Left forelimb (tissue), 1 donor: ENCODE measurements around the gene RPS5.
A peak's percentile ranks its signal among the peaks of the same experiment; 100 is the strongest.
"Not testable (repeated sequence)": the region's sequence is repeated elsewhere in the genome, so short reads cannot be mapped to it uniquely, and the experiment has no call there.

Source experiments
- DNase-seq: peaks from one replicate; pipeline ENCODE4 v3.0.0-alpha.2; 2018; ENCODE audit warnings: low spot score

RPS5 gene

GRCh38 chr19:58386576-58387337 is at the start of gene RPS5:
RPS5 (plus strand) TSS chr19:58387269; CDS start chr19:58388138, 869 bp downstream.
- peak; percentile 96 for DNase-seq

GRCh38 chr19:58338336-58338735 is 48.7 kb upstream of the RPS5 start:
- DNase-seq, result no peak

GRCh38 chr19:58338825-58339558 is 48.1 kb upstream of the RPS5 start:
- no peak for DNase-seq

- DNase-seq, result no peak
Observed at GRCh38 chr19:58345558-58345957, 41.5 kb upstream of the RPS5 start.

- peak; percentile 72 for DNase-seq
Observed at GRCh38 chr19:58346961-58347929, 39.8 kb upstream of the RPS5 start.

- not testable (repeated sequence) for DNase-seq
Observed at GRCh38 chr19:58348080-58348479, 39.0 kb upstream of the RPS5 start.

- no peak for DNase-seq
Observed at GRCh38 chr19:58349590-58349989, 37.5 kb upstream of the RPS5 start.

- DNase-seq, result peak; percentile 62
Observed at GRCh38 chr19:58350001-58350861, 36.8 kb upstream of the RPS5 start.

- DNase-seq, result no peak
Observed at GRCh38 chr19:58350871-58351557, 36.1 kb upstream of the RPS5 start.

GRCh38 chr19:58351558-58351878 is 35.6 kb upstream of the RPS5 start:
- DNase-seq, result no peak

- peak; percentile 50 for DNase-seq
Observed at GRCh38 chr19:58351990-58352755, 34.9 kb upstream of the RPS5 start.

GRCh38 chr19:58352760-58353671 is 34.1 kb upstream of the RPS5 start, which contains the start of gene A1BG:
A1BG (minus strand) TSS chr19:58353492; CDS start chr19:58353437, 55 bp downstream.
- DNase-seq, result peak; percentile 59

- DNase-seq, result no peak
Observed at GRCh38 chr19:58353717-58354477, 33.2 kb upstream of the RPS5 start.

GRCh38 chr19:58354478-58355030 is 32.5 kb upstream of the RPS5 start:
- DNase-seq, result no peak

GRCh38 chr19:58355215-58355796 is 31.8 kb upstream of the RPS5 start:
- peak; percentile 48 for DNase-seq

GRCh38 chr19:58355908-58356765 is 30.9 kb upstream of the RPS5 start:
- DNase-seq, result peak; percentile 72
